Kidney (tissue), 14 donors: ENCODE results near the gene F2RL3. TPM values are rescaled to one million over a fixed set of nuclear protein-coding genes. Genes with fewer than 3 reads are reported as not detected.

Source experiments
- DNase-seq, 5 donors: peaks; one replicate each; pipeline ENCODE4 v3.0.0-alpha.2; 2013 to 2020
- FAIRE-seq: peaks from 2 replicates; lab custom pipeline; 2012; peaks lifted over from hg19 to GRCh38; lab: Jason Lieb, UNC
- H3K27ac ChIP-seq, 2 donors: one replicate each; pipeline ENCODE4 v1.7.0; 2013; ENCODE audit warnings: low read depth in 2 of 2, low read length in 2 of 2, inconsistent platforms in 1 of 2
- H3K27me3 ChIP-seq: one replicate; pipeline ENCODE4 v1.7.1; 2013; ENCODE audit warnings: low read length, inconsistent platforms; ENCODE audit not compliant: control insufficient read depth, insufficient read depth
- H3K36me3 ChIP-seq, 3 donors: one replicate each; pipeline versions ENCODE4 v1.7.0 to v1.7.1; 2013; ENCODE audit warnings: low read length in 3 of 3, control low read depth in 1 of 3, inconsistent platforms in 1 of 3; ENCODE audit not compliant: insufficient read depth in 3 of 3, control insufficient read depth in 2 of 3
- H3K4me1 ChIP-seq, 3 donors: one replicate each; pipeline versions ENCODE4 v1.7.0 to v1.7.1; 2013; ENCODE audit warnings: low read length in 3 of 3, inconsistent platforms in 1 of 3, low read depth in 1 of 3; ENCODE audit not compliant: control insufficient read depth in 2 of 3, insufficient read depth in 2 of 3
- H3K4me3 ChIP-seq, 3 donors: one replicate each; pipeline versions ENCODE4 v1.7.0 to v1.8.1; 2013; ENCODE audit warnings: low read length in 3 of 3, control low read depth in 1 of 3, inconsistent platforms in 1 of 3
- H3K9ac ChIP-seq, 3 donors: one replicate each; pipeline versions ENCODE4 v1.7.0 to v1.7.1; 2013; ENCODE audit warnings: low read length in 3 of 3, control low read depth in 1 of 3, inconsistent platforms in 1 of 3
- H3K9me3 ChIP-seq, 3 donors: one replicate each; pipeline versions ENCODE4 v1.7.0 to v1.7.1; 2013; ENCODE audit warnings: low read length in 3 of 3, control low read depth in 1 of 3, inconsistent platforms in 1 of 3; ENCODE audit not compliant: control insufficient read depth in 2 of 3, insufficient read depth in 1 of 3
- intact Hi-C: fragments of 100-400 bp; cut with DNase I; formaldehyde crosslinking; loops from one replicate; pipeline ENCODE4 v1.11.1; 2022
- polyA plus RNA-seq: library from polyadenylated mRNA; stranded (reverse); fragments of 350-450 nt; fragmentation: Illumina TruSeq; extraction: RNeasy Lipid Tissue Mini Kit (QIAGEN cat#74804); gene quantifications from one replicate; pipeline ENCODE4 v1.2.3, GENCODE V29; 2014; ENCODE audit warnings: low read depth, low replicate concordance; ENCODE audit not compliant: insufficient read depth
- total RNA-seq: library from RNA; stranded (reverse); fragmentation: NEBNext Ultra II Directional; extraction: Animal tissue kit (Norgen Biotek cat#: 25700); gene quantifications from one replicate; pipeline ENCODE4 v1.2.1, GENCODE V29; 2021
- TF ChIP-seq, protein P1 (sequence below): IDR thresholded peaks from 3 replicates; pipeline ENCODE4 v1.5.1; 2012; ENCODE audit warnings: mild to moderate bottlenecking, moderate library complexity, borderline replicate concordance; ENCODE audit not compliant: insufficient read depth; ENCODE audit errors: extremely low read depth
- donor health status: control.
- donor health status: control.
- donor health status: control.
- donor health status: control.
- donor health status: control.
- donor health status: DM: yes; HTN: yes; CAD: no.
- donor health status: Normal renal cell carcinoma (clear cell type).

F2RL3 gene
- total and polyA plus RNA-seq, 2 donors from 2014 or later = 1.4 to 3.2 TPM

DNA sequence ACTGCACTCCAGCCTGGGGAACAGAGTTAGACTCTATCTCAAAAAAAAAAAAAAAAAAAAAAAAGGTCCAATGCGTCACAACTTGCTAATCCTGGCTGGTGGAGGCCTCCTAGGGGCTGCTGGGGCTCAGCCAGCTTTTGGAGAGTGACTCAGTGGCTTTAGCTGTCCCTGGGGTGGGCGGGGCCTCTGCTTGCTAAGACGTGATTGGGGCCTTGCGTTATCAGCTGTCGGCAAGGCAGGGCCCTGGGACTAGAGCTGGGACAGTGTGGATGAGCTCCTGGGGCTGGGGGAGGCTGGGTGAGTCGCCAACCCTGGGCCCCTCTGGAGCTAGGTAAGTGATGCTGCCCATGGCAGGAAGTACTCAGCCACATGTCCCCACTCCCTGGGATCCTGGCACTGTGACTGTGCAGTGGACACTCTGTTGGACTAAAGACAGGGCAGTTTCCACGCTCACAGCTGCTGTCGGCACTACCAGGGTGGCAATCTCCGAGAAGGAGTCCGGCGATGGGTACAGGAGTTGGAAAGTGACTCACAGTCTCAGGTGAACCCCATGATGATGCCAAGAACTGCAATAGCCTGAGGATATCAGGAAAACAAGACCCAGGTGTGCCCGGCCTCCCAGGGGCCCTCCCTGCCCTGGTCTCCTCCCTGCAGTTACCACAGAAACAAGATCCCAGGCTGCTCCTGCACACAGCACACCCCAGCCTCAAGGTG lies 32.2 kb downstream of the F2RL3 start:
- no peaks in the 10 kb centered on the region for H3K4me1 ChIP-seq
- H3K9ac ChIP-seq = no peak overlapping the region
- peaks cover 0 to 4% (median 0%) of the 10 kb centered on the region in 3 donors for H3K9me3 ChIP-seq
- TF ChIP-seq, protein P1, sequence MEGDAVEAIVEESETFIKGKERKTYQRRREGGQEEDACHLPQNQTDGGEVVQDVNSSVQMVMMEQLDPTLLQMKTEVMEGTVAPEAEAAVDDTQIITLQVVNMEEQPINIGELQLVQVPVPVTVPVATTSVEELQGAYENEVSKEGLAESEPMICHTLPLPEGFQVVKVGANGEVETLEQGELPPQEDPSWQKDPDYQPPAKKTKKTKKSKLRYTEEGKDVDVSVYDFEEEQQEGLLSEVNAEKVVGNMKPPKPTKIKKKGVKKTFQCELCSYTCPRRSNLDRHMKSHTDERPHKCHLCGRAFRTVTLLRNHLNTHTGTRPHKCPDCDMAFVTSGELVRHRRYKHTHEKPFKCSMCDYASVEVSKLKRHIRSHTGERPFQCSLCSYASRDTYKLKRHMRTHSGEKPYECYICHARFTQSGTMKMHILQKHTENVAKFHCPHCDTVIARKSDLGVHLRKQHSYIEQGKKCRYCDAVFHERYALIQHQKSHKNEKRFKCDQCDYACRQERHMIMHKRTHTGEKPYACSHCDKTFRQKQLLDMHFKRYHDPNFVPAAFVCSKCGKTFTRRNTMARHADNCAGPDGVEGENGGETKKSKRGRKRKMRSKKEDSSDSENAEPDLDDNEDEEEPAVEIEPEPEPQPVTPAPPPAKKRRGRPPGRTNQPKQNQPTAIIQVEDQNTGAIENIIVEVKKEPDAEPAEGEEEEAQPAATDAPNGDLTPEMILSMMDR = no peak
- no peak overlapping the region for H3K27ac ChIP-seq
- intact Hi-C loops = no loop called here
- no peaks in the 10 kb centered on the region for H3K27me3 ChIP-seq
- H3K36me3 ChIP-seq = no peaks in the 10 kb centered on the region
- H3K4me3 ChIP-seq = no peak overlapping the region
- DNase-seq (peak in 1 of 5 donors; percentile 64), FAIRE-seq (no peak)

- H3K4me1 ChIP-seq = no peaks in the 10 kb centered on the region
- H3K27me3 ChIP-seq = no peaks in the 10 kb centered on the region
- TF ChIP-seq, protein P1 = no peak
- FAIRE-seq (no peak), DNase-seq (peak in 1 of 5 donors; percentile 58)
- H3K36me3 ChIP-seq = no peaks in the 10 kb centered on the region
- intact Hi-C loops = no loop called here
- no peak overlapping the region for H3K9ac ChIP-seq
- no peak overlapping the region for H3K4me3 ChIP-seq
- peaks cover 0 to 4% (median 0%) of the 10 kb centered on the region in 3 donors for H3K9me3 ChIP-seq
- no peak overlapping the region for H3K27ac ChIP-seq
Observed at GRCh38 chr19:16921766-16922591, 33.2 kb downstream of the F2RL3 start.

DNA sequence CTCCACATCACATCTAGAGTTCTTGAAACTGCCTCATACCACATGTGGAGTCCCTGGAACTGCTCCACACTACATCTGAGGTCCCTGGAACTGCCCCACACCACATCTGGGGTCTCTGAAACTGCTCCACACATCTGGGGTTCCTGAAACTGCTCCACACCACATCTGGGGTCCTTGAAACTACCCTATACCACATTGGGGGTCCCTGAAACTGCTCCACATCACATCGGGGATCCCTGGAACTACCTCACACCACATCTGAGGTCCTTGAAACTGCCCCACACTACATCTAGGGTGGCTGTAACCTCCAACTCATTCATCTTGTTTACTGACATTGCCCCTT lies 33.8 kb downstream of the F2RL3 start:
- intact Hi-C loops = no loop called here
- no peak for FAIRE-seq
- H3K4me1 ChIP-seq = no peaks in the 10 kb centered on the region

More for the DNA sequence above, 33.8 kb downstream of the F2RL3 start:
- DNase-seq = peak in 1 of 5 donors; percentile 4
- TF ChIP-seq, protein P1 = no peak
- Histone ChIP-seq H3K27ac (no peak overlapping the region), H3K9me3 (peaks cover 0 to 4% (median 0%) of the 10 kb centered on the region in 3 donors), H3K9ac (no peak overlapping the region), H3K4me3 (no peak overlapping the region), H3K27me3 (no peaks in the 10 kb centered on the region), H3K36me3 (no peaks in the 10 kb centered on the region)
